SJCRH30 (cell line): ENCODE data around the gene RICTOR. TPM values are rescaled to one million over a fixed set of nuclear protein-coding genes. Genes with fewer than 3 reads are reported as not detected.

ENCODE experiments used
- DNase-seq, 2 experiments: peaks; one replicate each; pipeline ENCODE4 v3.0.0-alpha.2; 2015 to 2020
- H3K27ac ChIP-seq: fragments of 250-450 bp; sonication (Bioruptor Pico); 2 replicates; pipeline ENCODE4 v1.5.1; 2020; ENCODE audit warnings: mild to moderate bottlenecking, moderate library complexity
- H3K27me3 ChIP-seq: fragments of 250-450 bp; sonication (Bioruptor Pico); 2 replicates; pipeline ENCODE4 v1.5.1; 2020; ENCODE audit warnings: mild to moderate bottlenecking, moderate library complexity
- H3K36me3 ChIP-seq: fragments of 250-450 bp; sonication (Bioruptor Pico); 2 replicates; pipeline ENCODE4 v1.5.1; 2020; ENCODE audit warnings: mild to moderate bottlenecking, moderate library complexity
- H3K4me1 ChIP-seq: fragments of 250-450 bp; sonication (Bioruptor Pico); 2 replicates; pipeline ENCODE4 v1.5.1; 2020; ENCODE audit warnings: mild to moderate bottlenecking, moderate library complexity
- H3K4me3 ChIP-seq: fragments of 250-450 bp; sonication (Bioruptor Pico); 2 replicates; pipeline ENCODE4 v1.5.1; 2020; ENCODE audit warnings: mild to moderate bottlenecking, moderate library complexity
- H3K9me3 ChIP-seq: fragments of 250-450 bp; sonication (Bioruptor Pico); replicated peaks from 2 replicates; pipeline ENCODE4 v1.5.1; 2020; ENCODE audit warnings: mild to moderate bottlenecking, moderate library complexity
- total RNA-seq: library from RNA; depleted of rRNA; stranded (reverse); fragments of >200 nt; shearing (Covaris generic); gene quantifications from 2 replicates; pipeline ENCODE4 v1.2.3, GENCODE V29; 2014

The RICTOR gene
- total RNA-seq, 1 experiment from 2014 or later, result 24.3 TPM

DNA sequence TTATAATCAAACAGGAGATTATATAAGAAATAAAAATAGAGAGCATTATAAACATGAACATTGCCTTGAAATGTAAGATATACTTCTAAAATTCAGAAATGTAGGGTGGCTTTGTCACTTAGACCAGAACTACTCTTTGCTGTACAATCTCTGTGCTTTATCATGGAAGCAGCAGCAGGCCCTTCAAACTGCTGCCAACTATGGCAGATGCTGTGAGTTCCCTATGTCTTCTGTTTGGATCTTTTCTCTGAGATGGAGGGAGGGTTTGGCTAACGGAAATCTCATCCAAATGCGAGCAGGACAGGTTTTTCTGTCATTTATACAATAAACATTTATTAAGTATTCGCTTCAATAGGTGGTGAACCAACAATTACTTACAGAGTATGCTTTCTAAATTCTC is 34.8 kb upstream of the RICTOR start:
- Histone ChIP-seq H3K36me3 (no peaks in the 10 kb centered on the region), H3K4me1 (no peaks in the 10 kb centered on the region), H3K4me3 (no peak overlapping the region), H3K27me3 (peaks cover 7% of the 10 kb centered on the region; the same call in 1 of the 2 replicates), H3K9me3 (no peaks in the 10 kb centered on the region), H3K27ac (no peak overlapping the region)
- no peak for DNase-seq

DNA sequence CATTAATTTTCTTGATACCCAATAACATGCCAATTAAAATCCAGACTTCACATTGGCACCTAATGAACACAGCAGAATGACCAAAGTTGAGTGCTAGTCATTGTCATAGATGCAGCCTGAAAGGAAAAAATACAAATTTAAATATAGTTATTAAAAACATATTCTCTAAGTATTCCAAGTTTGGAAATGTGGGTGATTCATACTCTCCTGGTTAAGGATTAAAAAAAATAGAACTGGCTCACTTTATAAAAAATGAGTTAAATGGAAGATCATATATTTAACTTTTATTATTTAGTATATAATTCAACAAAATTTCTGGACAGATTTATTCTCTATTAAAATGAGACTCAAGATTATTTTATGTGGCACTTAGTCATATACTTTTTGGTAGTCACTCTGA is 33.2 kb upstream of the RICTOR start:
- Histone ChIP-seq H3K36me3 (no peaks in the 10 kb centered on the region), H3K4me1 (no peaks in the 10 kb centered on the region), H3K27me3 (peaks cover 3% of the 10 kb centered on the region; the same call in 1 of the 2 replicates), H3K27ac (no peak overlapping the region), H3K4me3 (no peak overlapping the region), H3K9me3 (no peaks in the 10 kb centered on the region)
- no peak for DNase-seq

DNA sequence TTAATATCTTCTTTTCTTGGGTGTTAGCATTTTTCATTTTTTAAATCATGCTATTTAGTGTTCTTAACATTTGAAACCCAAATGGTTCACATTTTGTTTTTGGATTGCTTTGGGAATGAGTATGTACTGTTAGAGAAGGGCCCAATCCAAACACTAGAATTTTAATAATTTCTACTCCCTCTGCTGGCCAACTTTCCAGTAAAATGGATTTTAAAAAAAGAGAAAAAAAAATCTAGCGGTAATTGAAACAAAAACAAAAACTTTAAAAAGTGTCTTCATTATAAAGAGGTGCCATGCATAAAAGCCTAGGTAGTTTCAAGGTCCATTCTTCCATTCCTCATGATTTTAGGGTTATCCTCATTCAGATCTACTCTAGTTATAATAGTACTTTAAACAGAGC is 32.1 kb upstream of the RICTOR start:
- H3K36me3 ChIP-seq, result no peaks in the 10 kb centered on the region
- no peaks in the 10 kb centered on the region for H3K27me3 ChIP-seq
- H3K4me3 ChIP-seq, result no peak overlapping the region
- H3K27ac ChIP-seq, result no peak overlapping the region
- no peaks in the 10 kb centered on the region for H3K4me1 ChIP-seq
- no peaks in the 10 kb centered on the region for H3K9me3 ChIP-seq
- DNase-seq, result no peak

DNA sequence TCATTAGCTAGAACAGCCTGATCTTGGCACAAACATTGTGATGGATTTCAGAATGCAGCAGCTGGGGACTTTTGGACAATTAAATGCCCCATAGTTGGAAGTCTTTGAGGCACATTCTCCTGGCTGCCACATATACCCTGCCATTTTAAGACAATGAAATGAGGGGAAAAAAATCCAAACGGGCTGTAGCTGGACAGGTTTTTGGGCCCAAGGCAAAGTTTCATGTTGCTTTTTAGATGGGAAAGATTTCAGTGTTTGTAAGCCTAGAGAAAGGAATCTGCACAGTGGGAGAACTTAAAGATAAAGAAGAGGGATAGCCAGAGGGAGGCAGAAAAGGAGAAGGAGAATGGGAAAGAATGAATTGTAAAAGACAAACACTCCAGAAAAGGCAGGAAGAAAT is 30.0 kb upstream of the RICTOR start:
- H3K9me3 ChIP-seq, result no peaks in the 10 kb centered on the region
- H3K27ac ChIP-seq, result no peak overlapping the region
- H3K36me3 ChIP-seq, result no peaks in the 10 kb centered on the region
- no peak for DNase-seq
- H3K4me1 ChIP-seq, result no peaks in the 10 kb centered on the region
- H3K27me3 ChIP-seq, result no peaks in the 10 kb centered on the region
- H3K4me3 ChIP-seq, result no peak overlapping the region

DNA sequence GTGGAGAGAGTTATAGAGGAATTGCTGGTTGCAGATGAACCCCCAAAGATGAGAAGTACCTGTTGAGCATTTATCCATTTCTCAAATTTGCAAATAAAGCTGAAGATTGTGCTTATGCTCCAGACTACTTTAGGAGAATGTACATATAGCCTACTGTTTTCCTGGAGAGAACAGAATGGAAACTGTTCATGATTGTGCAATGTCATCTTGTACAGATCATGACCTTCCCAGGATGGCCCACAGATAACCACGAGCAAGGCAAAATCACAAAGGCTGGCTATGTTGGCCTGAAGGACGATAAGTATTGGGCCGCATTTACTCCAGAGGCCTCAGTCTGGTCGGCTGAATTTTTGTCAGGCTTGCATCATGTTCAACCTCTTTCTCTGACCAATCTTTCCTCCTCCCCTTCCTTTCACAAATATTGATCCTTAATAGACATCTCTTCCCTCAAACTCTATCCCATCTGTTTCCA is 28.5 kb upstream of the RICTOR start:
- H3K27me3 ChIP-seq, result no peaks in the 10 kb centered on the region
- H3K36me3 ChIP-seq, result no peaks in the 10 kb centered on the region
- DNase-seq, result no peak
- no peaks in the 10 kb centered on the region for H3K9me3 ChIP-seq
- H3K4me1 ChIP-seq, result no peaks in the 10 kb centered on the region
- no peak overlapping the region for H3K27ac ChIP-seq
- no peak overlapping the region for H3K4me3 ChIP-seq

DNA sequence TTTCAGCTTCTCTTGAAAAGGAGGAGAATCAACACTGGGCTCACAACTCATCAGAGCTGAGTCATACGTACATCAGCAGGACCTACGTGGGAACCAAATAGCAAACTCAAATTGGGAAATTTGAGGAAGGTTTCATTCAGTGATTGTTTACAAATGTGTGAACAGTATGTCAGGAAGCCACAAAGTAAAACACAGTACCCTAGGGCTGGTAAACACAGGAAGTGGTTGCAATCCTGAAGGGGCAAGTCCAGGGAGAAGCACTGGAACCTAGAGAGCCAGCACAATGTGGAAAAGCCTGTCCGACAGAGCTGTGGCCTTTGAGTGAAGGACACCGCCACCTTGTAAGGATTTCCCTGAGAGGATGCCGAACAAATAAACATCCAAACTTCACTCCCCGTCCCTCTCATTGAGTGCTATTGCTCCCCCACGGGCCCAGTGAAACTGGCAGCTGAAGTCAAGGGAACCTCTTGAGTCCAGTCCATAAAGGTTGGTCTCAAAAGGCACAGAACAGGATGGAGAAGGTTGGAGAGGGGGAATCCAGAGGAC is 26.7 kb upstream of the RICTOR start:
- H3K27ac ChIP-seq, result no peak overlapping the region
- no peaks in the 10 kb centered on the region for H3K9me3 ChIP-seq

DNA sequence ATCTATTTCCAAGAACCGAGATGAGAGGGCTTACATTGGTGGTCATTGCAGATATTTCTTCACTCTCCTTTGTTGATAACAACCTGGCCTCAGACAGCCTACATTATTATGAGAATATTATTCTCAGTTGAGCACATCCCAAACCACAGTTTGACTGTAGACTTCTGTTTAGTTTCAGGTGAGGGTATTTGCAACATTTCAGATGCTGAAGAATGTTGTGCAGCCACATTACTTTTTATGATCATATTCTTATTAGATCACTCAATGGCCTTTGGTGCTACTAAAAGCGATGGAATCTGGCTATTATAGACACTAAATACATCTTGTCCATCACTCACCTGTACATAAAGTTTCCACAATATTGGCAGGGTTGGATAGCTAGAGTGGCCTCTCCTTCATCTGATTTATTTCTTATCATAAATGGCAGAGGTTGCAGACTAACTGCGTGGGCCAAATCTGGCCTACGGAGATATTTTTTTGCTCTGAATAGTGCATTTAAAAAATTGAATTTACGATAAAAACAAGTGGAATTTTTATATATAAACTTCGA is 26.2 kb upstream of the RICTOR start:
- DNase-seq, result no peak
- H3K9me3 ChIP-seq, result no peaks in the 10 kb centered on the region
- H3K27ac ChIP-seq, result no peak overlapping the region

More for the DNA sequence above, 26.7 kb upstream of the RICTOR start:
- H3K4me1 ChIP-seq, result no peaks in the 10 kb centered on the region
- no peaks in the 10 kb centered on the region for H3K27me3 ChIP-seq
- peak in 1 of 2 experiments; percentile 20 for DNase-seq
- no peak overlapping the region for H3K4me3 ChIP-seq
- H3K36me3 ChIP-seq, result no peaks in the 10 kb centered on the region

DNA sequence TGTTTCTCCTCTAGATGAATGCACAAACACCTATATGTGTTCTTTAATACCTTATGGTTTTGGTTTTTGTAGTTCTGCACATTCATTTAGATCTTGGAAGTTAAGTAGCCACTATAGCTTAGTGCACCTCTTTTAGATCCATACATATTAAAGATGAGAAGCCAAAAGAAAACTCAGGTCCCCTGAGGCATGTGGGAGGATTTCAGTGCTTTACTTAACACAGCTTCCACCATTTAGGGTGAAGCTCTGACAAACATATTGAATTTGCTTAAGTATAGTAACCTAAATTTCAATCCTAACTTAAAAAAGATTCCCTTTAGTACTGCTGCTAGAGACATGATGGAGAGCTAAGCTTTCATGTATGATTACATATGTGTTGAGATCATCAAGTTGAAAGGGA is 25.6 kb upstream of the RICTOR start:
- DNase-seq, result no peak
- Histone ChIP-seq H3K27ac (no peak overlapping the region), H3K4me3 (no peak overlapping the region), H3K27me3 (no peaks in the 10 kb centered on the region; the same call in 1 of the 2 replicates), H3K4me1 (no peaks in the 10 kb centered on the region), H3K9me3 (no peaks in the 10 kb centered on the region), H3K36me3 (no peaks in the 10 kb centered on the region)

More for the DNA sequence above, 26.2 kb upstream of the RICTOR start:
- no peaks in the 10 kb centered on the region for H3K36me3 ChIP-seq
- no peaks in the 10 kb centered on the region; the same call in 1 of the 2 replicates for H3K27me3 ChIP-seq
- H3K4me1 ChIP-seq, result no peaks in the 10 kb centered on the region
- no peak overlapping the region for H3K4me3 ChIP-seq

DNA sequence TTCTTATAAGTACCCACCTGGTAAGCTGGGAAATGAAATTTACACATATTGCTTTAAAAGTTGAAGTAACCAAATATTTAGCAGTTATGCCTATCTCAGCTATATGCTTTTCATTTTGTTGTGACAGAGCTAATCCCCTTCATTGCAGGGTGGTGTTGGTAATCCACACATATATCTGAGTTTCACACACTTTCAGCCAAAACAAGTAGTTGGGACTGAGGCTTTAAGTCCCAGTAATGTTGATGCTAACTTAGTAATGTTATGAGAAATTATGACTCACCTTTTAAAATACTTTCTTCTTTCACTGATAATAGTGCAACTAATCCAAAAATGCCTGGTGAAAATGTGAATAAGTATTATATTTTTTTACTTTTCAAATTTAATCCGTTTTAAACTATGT is 19.2 kb upstream of the RICTOR start:
- H3K27ac ChIP-seq, result no peak overlapping the region

DNA sequence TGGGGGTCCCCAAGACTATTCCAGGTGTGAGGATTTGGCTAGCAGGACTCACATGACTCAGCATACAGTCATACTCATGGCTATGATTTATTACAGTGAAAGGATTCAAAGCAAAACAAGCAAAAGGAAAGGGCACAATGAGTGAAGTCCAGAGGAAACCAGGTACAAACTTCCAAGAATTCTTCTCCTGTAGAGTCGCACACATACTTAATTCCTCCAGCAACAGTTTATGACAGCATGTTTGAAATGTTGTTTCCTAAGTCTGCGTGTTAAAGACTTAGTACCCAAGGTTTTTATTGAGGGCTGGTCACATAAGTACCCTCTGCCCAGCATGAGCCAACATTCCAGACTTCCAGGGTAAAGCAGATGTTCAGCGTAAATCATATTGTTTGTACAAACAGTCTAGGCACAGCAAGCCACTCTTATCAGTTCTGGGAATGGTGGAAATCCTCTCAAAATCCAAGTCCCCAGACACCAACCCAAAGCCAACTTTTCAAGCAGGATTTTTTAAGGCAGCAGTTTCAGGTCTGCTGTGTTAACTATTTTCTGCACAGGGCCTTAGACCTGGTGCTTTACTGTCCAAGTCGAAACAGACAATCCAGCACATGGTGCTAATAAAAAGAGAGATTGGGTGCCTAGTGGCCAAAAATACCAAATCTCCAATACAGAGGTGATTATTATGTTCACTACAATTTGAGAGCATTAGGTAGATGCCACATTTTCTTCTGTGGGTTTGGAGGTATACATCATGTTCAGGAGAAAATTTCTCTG is 18.6 kb upstream of the RICTOR start:
- Histone ChIP-seq H3K27ac (no peak overlapping the region), H3K4me3 (no peak overlapping the region), H3K36me3 (no peaks in the 10 kb centered on the region), H3K4me1 (peaks cover 8% of the 10 kb centered on the region; the same call in 1 of the 2 replicates), H3K27me3 (no peaks in the 10 kb centered on the region; the same call in 1 of the 2 replicates), H3K9me3 (no peaks in the 10 kb centered on the region)
- DNase-seq, result peak; percentile 21 to 42

More for the DNA sequence above, 19.2 kb upstream of the RICTOR start:
- H3K4me1 ChIP-seq, result peaks cover 8% of the 10 kb centered on the region; the same call in 1 of the 2 replicates
- H3K27me3 ChIP-seq, result no peaks in the 10 kb centered on the region; the same call in 1 of the 2 replicates
- DNase-seq, result no peak
- H3K9me3 ChIP-seq, result no peaks in the 10 kb centered on the region
- H3K4me3 ChIP-seq, result no peak overlapping the region
- H3K36me3 ChIP-seq, result no peaks in the 10 kb centered on the region

- H3K9me3 ChIP-seq, result no peaks in the 10 kb centered on the region
These were observed 17.9 kb upstream of the RICTOR start for GRCh38 chr5:39091940-39092580.

GRCh38 chr5:39083968-39084367 is 9.8 kb upstream of the RICTOR start:
- Histone ChIP-seq H3K27me3 (no peaks in the 10 kb centered on the region), H3K4me1 (no peaks in the 10 kb centered on the region), H3K36me3 (no peaks in the 10 kb centered on the region), H3K9me3 (no peaks in the 10 kb centered on the region), H3K4me3 (no peak overlapping the region), H3K27ac (no peak overlapping the region)
- no peak for DNase-seq

More at GRCh38 chr5:39091940-39092580, 17.9 kb upstream of the RICTOR start:
- DNase-seq, result no peak
- H3K36me3 ChIP-seq, result no peaks in the 10 kb centered on the region
- peaks cover 8% of the 10 kb centered on the region; the same call in 1 of the 2 replicates for H3K4me1 ChIP-seq
- no peak overlapping the region for H3K27ac ChIP-seq
- H3K27me3 ChIP-seq, result no peaks in the 10 kb centered on the region; the same call in 1 of the 2 replicates
- H3K4me3 ChIP-seq, result no peak overlapping the region

- H3K4me1 ChIP-seq, result no peaks in the 10 kb centered on the region
- no peak for DNase-seq
These were observed 8.8 kb upstream of the RICTOR start for GRCh38 chr5:39082995-39083394.

DNA sequence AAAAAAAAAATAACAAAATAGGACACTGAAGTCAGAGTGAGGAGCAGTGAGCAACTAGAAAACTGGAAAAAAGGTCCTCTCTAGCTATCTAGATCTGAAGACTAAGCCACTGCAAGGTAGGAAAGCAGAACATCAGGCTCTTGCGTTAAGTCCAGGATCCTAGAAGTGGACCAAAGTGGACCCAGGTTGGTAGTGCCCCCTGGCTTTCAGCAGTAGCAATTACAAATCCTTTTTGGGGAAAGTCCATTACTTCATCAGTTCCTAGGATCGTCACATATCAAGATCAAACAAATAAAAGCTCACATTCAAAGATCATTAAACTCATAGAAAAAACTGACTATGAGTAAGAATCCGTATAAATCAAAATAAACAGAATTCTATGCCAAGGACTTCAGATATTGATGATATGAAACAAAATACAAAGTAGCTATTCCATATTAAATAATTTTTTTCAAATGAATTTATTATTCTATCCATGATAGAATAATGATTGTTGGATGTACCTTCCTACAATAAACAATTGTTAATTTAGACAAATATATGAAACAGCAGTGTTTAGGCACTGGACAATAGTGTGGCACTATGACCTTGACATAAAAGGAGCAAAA is 6.5 kb upstream of the RICTOR start:
- Histone ChIP-seq H3K36me3 (no peaks in the 10 kb centered on the region), H3K27me3 (no peaks in the 10 kb centered on the region), H3K9me3 (no peaks in the 10 kb centered on the region), H3K27ac (no peak overlapping the region), H3K4me1 (no peaks in the 10 kb centered on the region), H3K4me3 (no peak overlapping the region)
- DNase-seq, result peak; percentile 42 to 69

More at GRCh38 chr5:39082995-39083394, 8.8 kb upstream of the RICTOR start:
- Histone ChIP-seq H3K36me3 (no peaks in the 10 kb centered on the region), H3K27me3 (no peaks in the 10 kb centered on the region), H3K27ac (no peak overlapping the region), H3K4me3 (no peak overlapping the region), H3K9me3 (no peaks in the 10 kb centered on the region)
